Measurements from ENCODE around the gene TRIM66. TPM values are rescaled to one million over a fixed set of nuclear protein-coding genes. Genes with fewer than 3 reads are reported as not detected.

Gene TRIM66
- total and polyA plus RNA-seq, 2 donors (not counting 3 experiments of a cell fraction or from before 2014, with no cell fraction given) = 5.5 to 11.7 TPM

GRCh38 chr11:8706673-8707432, 24.4 kb upstream of the TRIM66 start:
- intact Hi-C loops (cut with micrococcal nuclease) = no loop called here
- dilution Hi-C loops (cut with MboI; ENCODE audit: extremely low pct_ligation_motif_present, low sequenced_read_pairs) = no loop called here

More at GRCh38 chr11:8706673-8707432, 24.4 kb upstream of the TRIM66 start:
- Histone ChIP-seq H3K9ac (replicated peaks; ENCODE audit: extremely low read depth, insufficient read depth, low read length) (no peak overlapping the region), H4K20me1 (replicated peaks; ENCODE audit: control insufficient read depth, extremely low read depth, insufficient read depth, low read length) (no peaks in the 10 kb centered on the region), H3K79me2 (ENCODE audit: control insufficient read depth, insufficient read depth, low read length) (no peaks in the 10 kb centered on the region), H3K4me2 (ENCODE audit: insufficient read depth, low read length) (no peak overlapping the region), H3K4me1 (ENCODE audit: control insufficient read depth, extremely low read depth, insufficient read depth, low read length) (no peaks in the 10 kb centered on the region), H3K9me3 (replicated peaks; ENCODE audit: control insufficient read depth, insufficient read depth, low read length) (no peaks in the 10 kb centered on the region), H2AFZ (ENCODE audit: low read depth, low read length) (no peak overlapping the region), H3K4me3 (replicated peaks in 1 of 3; ENCODE audit: insufficient read depth in 1 of 3, low read depth in 1 of 3, low read length in 3 of 3) (no peak overlapping the region), H3K9me1 (replicated peaks; ENCODE audit: control insufficient read depth, extremely low read depth, insufficient read depth, low read length) (no peaks in the 10 kb centered on the region), H3K36me3 (ENCODE audit: control insufficient read depth in 2 of 2, extremely low read depth in 1 of 2, insufficient read depth in 2 of 2, low read length in 2 of 2) (no peaks in the 10 kb centered on the region), H3K27ac (ENCODE audit: insufficient read depth, low read depth, low read length) (no peak overlapping the region), H3K27me3 (ENCODE audit: control insufficient read depth in 2 of 2, insufficient read depth in 2 of 2, low read length in 2 of 2) (no peaks in the 10 kb centered on the region)
- POLR2A ChIA-PET = no interaction called here
- CTCF ChIA-PET = no interaction called here
- TF ChIP-seq MYC (IDR thresholded peaks at IDR 0.05; ENCODE audit: low read depth, low read length) (no peak), CTCF (IDR thresholded peaks at IDR 0.05; ENCODE audit: extremely low read depth in 1 of 2, insufficient read depth in 1 of 2, low read depth in 1 of 2, low read length in 2 of 2) (no peak), JUN (IDR thresholded peaks at IDR 0.05; ENCODE audit: borderline replicate concordance, insufficient read depth, insufficient read length, low read depth) (no peak), POLR2AphosphoS5 (IDR thresholded peaks at IDR 0.05; ENCODE audit: insufficient read depth, low read depth, low read length) (no peak)
- no peak for DNase-seq (ENCODE audit: low read depth, low spot score)
- BruUV-seq (replicated peaks) = no TSS peak
- FAIRE-seq = no peak

Measured in endothelial cell of umbilical vein (primary cell).